ENCODE measurements around the gene USP22.

The USP22 gene

DNA sequence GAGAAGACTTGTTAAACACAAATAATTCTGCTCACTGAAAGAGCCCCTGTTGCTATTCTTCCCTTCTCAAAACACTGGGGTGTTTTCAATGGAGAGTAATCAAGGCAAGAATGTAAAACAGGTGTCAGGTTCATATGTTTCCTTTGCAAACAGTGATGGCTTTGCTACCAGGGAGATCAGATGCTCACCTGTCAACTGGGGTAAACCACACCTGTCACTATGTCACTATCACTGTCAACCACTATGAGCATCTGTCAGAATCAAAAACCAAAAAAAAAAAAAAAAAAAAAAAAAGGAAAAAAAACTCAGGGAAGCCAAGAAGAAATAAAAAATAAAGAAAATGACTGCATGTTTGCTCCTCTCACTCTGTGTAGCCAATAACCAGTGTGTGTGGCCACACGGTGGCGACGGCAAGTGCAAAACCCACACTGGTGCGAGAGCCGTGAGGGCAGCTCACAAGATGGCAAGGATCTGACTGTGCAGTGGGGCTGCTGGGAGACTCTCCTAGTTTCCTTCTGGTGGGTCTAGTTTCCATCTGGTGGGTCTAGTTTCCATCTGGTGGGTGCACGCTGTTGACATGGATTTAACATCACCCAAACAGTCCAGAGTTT lies 22.7 kb downstream of the USP22 start:
- DNase-seq = no peak

DNA sequence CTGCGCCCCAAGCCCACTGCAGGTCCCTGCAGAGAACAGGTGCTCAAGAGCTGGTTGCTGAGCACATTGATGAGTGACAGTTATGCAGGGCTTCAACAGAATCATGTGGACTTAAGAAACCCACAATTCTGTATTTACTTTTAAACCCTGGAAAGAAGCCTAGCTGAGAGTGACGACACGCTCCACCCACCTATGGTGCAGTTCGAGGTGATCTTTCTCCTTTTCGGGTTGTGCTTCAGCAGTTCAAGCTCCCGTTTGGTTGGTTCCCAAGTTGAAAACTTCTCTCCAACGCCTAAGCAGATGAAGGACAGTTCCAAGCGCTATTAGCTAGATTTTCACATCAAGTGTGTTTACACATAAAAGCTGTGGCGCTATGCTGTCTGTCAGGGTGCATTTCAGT lies 23.9 kb downstream of the USP22 start:
- no peak for DNase-seq

DNA sequence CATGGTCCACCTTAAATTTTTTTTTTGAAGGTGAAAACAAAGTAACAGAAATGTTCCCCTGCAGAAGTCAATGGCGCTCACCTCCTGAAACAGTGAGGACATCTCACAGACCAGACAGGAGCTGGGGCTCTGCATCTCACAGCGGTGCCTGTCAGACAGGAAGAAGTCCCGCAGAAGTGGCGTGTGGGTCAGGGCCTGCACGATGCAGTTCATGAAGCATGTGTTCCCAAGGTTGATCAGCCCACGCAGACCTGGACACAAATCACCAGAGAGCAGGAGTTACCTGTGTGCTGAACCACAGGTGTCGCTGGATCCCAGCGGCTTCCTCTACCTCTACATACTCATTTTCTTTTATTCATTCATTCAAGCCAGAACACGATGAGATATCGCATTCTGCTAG lies 24.9 kb downstream of the USP22 start:
- no peak for DNase-seq

DNA sequence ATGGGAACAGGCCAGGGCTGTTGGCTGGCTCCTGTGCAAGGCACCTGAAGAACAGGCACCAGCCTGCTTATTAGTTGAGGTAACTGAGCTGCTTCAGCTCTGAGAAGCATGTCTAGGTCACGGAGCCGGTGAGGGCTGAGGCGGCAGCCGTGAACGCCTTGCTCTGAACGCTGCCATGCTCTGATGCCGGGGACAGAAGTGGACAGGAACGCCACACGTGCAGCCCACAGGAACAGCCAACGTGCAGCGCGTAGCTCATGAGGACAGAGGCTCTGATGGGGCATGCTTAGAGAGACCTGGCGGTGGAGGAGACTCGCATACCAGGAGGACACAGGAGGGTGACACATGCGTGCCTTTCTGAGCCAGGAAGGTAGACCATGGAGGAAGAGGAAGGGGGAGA lies 25.6 kb downstream of the USP22 start:
- DNase-seq = no peak

GRCh38 chr17:21016826-21017225 lies 26.0 kb downstream of the USP22 start:
- no peak for DNase-seq

- no peak for DNase-seq
These were observed 27.2 kb downstream of the USP22 start for GRCh38 chr17:21015564-21015963.

- no peak for DNase-seq
These were observed 28.3 kb downstream of the USP22 start for GRCh38 chr17:21014498-21014897.

- no peak for DNase-seq
These were observed 28.8 kb downstream of the USP22 start for GRCh38 chr17:21013983-21014382.

GRCh38 chr17:21012736-21013135 lies 30.1 kb downstream of the USP22 start:
- no peak for DNase-seq

DNA sequence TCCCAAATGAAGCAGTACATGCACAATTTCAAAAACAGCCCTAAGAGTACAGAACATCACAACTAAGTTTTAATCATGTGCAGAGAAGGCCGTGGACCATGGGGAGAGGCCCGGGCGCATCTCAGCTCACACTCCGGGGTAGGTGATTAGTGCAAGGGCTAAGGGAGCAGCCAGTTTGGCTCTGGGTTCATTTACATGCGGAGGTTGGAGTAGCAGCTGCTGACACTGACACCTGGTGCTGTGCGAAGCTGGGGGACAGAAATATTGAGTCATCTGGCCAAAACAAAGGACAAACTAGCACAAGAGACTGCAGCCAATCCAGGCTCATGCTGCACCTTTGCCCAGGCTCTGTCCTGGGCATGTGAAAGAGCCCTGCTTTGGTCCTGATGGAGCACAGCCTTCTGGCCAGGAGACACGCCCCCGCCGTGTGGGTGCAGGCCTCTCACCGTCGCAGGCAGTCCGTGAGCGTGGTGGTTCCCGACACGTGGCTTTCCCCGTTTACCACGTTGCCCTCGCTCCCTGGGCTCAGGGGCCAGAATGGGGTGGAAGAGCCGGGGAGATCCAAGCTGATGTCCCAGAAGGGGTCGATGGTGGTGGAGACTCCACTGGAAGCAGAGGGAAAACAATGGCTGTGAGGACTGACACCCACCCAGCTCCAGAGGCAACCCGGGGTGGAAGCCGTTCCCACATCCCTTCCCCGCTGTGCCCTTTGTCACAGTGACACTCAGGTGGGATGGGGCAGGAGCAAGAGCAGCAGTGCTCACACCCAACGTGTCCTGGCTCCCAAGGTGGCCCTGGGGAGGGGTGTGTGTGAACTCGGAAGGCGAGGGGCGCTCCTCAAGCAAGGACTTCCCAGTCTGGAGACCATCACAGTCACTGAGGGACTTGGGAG lies 31.9 kb downstream of the USP22 start:
- no peak for DNase-seq

DNA sequence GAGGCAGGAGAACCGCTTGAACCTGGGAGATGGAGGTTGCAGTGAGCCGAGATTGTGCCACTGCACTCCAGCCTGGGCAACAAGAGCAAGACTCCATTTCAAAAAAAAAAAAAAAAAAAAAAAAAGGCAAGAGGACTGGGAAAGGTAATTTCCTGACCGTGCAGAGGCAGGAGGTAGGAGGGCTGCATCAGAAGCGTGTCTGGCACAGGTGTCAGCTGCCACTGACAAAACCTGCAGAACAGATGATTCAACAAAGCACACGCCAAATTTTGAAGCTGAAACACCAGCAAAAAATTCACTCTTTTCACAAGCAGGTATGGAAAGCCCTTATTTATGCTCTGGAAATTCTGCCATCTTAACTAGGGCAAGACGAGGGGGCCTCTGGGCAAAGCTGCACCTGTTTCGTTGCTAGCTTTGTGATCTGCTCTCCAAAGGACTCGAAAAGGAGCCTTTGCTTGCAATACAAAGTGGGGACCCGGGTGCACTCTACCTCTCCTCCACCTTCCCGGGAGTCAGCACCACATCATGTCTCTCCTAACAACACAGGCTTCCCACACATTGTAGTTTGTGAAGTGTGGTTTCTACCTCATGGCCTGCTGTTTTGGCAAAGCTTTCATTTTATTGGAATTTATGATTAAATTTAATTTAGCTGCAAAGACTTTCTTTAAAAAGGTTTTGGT lies 33.7 kb downstream of the USP22 start:
- DNase-seq = no peak

DNA sequence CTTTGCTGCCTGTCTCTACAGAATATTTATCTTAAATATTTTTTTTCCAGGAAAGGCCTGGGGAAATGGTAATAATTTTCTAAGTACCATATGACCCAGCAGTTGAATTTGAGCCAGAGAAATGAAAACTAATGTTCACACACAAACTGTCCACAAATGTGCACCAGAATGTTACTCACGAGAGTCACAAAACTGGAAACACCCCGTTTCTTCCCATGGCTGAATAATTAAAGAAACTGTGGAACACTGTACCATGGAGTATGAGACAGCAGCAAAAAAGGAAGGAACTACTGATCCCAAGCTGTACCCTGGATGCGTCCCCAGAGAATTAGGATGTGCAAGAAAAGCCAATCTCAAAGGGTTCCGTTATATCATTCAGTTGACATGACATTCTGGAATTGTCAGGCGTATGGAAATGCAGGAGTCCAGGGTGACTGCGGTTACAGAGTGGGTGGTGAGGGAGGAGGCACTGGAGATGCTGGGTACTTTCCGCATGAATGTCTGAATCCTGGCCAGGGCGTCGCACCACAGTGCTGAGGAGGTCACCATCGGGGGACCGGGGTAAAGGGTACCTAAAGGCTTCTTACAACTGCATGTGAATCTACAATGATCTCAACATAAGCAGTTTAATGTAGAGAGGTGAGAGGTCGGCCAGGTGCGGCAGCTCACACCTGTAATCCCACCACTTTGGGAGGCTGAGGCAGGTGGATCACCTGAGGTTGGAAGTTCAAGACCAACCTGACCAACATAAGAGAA lies 34.5 kb downstream of the USP22 start:
- no peak for DNase-seq

GRCh38 chr17:21007646-21008045 lies 35.2 kb downstream of the USP22 start:
- DNase-seq = no peak

DNA sequence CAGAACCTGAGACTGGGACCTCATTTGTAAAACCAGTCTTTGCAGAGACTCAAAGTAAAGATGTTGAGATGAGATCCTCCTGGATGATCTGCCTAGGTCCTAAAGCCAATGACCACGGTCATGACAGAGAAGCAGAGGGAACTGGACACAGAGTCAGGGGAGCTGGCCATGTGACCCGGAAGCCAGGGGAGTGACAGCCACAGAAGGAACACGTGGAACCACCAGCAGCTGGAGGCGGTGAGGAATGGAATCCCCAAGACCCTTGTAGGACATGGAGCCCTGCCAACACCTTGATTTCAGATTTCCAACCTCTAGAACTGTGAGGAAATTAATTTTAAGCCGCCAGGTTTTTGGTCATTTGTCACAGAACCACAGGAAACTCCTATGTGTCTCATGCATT lies 37.0 kb downstream of the USP22 start:
- DNase-seq = no peak

DNA sequence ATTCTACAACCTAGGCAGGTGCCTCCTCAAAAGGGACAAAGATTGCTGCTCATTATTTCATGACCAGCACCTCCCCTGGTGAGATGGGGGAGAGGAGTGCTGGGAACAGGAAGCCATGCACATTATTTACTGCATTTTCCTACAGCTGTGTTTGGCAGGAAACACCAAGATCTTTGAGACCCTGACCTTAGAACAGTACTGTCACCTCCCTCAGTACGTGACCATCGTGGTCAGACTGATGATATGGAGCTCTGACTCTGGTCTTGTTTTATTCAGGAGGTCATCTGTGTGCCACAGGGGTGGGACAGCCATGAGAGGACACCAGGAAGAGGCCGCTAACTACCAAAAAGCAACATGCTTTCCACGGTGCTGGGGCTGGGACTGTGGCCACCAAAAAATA lies 37.4 kb downstream of the USP22 start:
- DNase-seq = no peak

DNA sequence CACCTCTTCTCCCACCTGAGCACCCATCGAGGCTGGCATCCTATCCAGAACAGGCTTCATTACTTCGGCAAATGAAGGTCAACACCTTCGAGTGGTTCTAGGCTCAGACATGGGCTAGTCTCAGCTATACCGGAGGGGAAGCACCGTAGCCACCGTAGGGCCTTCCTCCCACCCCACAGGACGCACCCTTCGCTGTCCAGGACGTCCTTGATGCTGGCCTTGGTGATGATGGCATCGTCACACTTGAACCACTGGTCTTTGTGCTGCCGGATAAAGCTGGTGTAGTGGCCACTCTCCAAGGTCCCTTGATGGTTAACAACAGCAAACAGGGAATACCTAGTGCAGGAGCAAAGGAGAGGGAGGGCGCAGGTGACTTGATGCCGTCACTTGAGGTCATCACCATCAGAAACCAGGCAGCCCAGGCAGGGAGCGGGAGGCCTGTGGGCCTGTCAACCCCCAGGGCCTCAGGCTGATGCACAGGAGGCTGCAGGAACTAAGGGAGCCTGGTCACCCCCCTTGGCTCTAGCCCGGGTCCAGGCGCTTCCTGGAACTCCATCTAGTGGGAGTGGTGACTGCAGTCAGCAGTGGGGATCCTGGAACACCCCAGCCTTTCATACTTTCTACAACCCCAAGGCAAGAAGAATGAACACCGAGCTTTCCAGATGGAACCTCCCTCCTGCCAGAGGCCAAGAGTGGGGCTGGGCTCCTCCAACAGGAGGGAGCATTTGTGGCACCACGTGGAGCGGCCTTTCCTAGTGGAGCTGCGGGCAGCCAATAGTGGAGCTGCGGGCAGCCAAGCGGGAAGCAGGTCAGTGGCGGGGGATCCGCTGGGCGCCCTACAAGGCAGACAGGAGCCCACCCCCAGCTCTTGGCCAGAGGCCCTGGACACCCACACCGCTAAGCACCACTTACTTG lies 38.5 kb downstream of the USP22 start:
- no peak for DNase-seq

DNA sequence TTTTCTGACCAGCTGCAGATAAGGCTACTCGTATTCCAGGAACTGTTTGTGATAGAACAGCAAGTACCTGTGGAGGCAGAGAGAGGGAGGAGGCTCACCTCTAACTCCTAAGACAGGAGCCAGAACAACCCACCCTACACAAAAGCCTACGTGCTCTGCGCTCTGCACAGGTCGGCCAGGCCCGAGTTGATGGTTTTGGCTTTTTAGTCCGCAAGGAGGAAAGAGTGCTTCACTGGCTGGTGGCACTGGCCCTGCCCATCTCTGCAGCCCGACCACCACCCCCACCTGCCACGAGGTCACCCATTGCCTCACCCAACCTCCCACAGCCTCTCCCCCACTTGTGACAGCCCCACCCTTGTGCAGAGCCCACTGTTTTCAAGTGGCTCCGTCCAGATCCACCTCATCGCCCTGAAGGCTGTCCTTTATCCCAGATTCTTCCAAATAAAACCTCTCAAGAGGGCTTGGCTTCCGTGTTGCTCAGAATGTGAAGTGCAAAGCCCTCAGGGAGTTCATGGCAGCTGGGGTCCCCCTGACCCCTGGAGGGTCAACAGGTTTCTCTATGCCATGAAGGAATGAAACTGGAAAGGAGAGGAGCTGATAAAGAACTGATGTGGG lies 39.7 kb downstream of the USP22 start:
- DNase-seq = no peak

- DNase-seq = no peak
These were observed 40.4 kb downstream of the USP22 start for GRCh38 chr17:21002309-21003006.

GRCh38 chr17:21001813-21002221 lies 41.0 kb downstream of the USP22 start:
- no peak for DNase-seq

DNA sequence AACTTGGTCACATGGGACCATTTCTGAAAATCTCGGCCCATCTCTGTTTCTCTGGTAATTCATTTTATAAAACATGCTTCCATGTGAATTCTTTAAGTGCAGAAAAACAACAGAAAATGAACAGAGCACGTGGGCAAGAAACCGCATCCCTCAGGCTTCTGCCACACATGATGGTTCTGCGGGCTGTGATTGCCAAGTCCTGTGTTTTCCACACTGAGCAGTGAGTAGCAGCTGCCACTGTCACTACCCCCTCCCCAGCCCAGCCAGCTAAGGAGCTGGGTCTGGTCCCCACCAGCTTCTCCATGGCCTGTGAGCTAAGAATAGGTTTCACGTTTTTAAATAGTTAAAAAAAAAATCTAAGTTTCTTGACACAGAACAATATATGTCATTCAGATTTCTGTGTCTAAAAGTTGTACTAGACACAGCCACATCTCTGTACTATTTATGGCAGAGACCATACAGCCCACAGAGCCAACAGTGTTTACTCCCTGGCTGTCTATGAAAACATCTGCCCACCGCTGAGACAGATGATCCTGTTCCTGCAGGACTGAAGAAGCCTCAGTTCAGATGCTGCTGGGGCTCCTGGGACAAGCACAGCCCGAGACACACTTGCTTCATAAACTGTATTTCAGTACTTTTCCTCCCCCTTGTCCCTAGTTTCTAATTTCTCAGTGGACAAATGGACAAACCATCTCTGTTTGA lies 41.5 kb downstream of the USP22 start:
- DNase-seq = no peak
